ENCODE results near the gene ZNF621.

- TF ChIP-seq CTCF (IDR thresholded peaks at IDR 0.05) (no peak), POLR2A (IDR thresholded peaks at IDR 0.05) (no peak)
Observed at GRCh38 chr3:40574661-40575060, 49.9 kb downstream of the ZNF621 start.

Data from uterus (tissue), 2 donors.